GM23338 (cell line): ENCODE measurements around the gene FAM78B.

Experiments used
- CREB1 ChIP-seq: fragments of 250-450 bp; sonication (Bioruptor Pico); IDR thresholded peaks from 2 replicates; pipeline ENCODE4 v1.5.0; 2020; ENCODE audit warnings: low read depth, mild to moderate bottlenecking, moderate library complexity
- CTCF ChIP-seq, 2 experiments: fragments of 200-600 bp in 1 of 2; sonication (generic) in 1 of 2; conservative IDR thresholded peaks; 2 replicates each; pipeline versions ENCODE4 v1.5.1 to v1.6.1; 2016 to 2017; ENCODE audit warnings: antibody characterized with exemption in 2 of 2, low read depth in 2 of 2, mild to moderate bottlenecking in 2 of 2, moderate library complexity in 1 of 2
- EZH2 ChIP-seq: fragments of 200-600 bp; sonication (generic); IDR thresholded peaks from one replicate; pipeline ENCODE4 v1.8.0; 2017; ENCODE audit warnings: antibody characterized with exemption, mild to moderate bottlenecking, low read depth; ENCODE audit not compliant: unreplicated experiment
- EZH2phosphoT487 ChIP-seq: fragments of 200-600 bp; sonication (generic); IDR thresholded peaks from one replicate; pipeline ENCODE4 v1.8.1; 2018; ENCODE audit warnings: antibody characterized with exemption; ENCODE audit not compliant: unreplicated experiment
- JUNB ChIP-seq: IDR thresholded peaks from one replicate; pipeline ENCODE4 v1.6.1; 2016; ENCODE audit warnings: antibody characterized with exemption; ENCODE audit not compliant: unreplicated experiment
- POLR2AphosphoS5 ChIP-seq: IDR thresholded peaks from 2 replicates; pipeline ENCODE4 v1.6.1; 2016; ENCODE audit warnings: antibody characterized with exemption, low read depth
- REST ChIP-seq: IDR thresholded peaks from one replicate; pipeline ENCODE4 v1.6.1; 2018; ENCODE audit warnings: antibody characterized with exemption; ENCODE audit not compliant: unreplicated experiment
- TF ChIP-seq, protein P1 (sequence below): IDR thresholded peaks from 2 replicates; pipeline ENCODE4 v1.6.1; 2016; ENCODE audit warnings: antibody characterized with exemption

DNA sequence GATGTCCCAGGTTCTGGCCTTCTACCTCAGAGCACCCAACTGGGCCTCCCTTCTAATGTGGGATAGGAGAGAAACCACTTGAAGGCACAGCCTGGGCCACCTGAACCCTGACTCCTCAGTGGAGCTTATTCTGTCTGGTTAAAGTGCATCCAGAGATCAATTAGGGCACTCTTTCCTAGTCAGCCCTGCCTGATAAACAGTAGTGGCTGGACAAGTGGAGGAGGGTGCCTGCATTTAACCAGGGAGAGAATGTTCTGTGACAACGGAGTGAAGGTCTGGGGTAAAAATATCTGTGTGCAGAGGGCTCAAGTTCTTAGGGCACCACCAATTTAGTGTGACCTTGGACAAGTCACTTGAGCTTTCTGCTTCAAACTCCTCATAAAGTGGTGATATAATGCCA lies 101.8 kb downstream of the FAM78B start:
- TF ChIP-seq CTCF (conservative IDR thresholded peaks at IDR 0.05; ENCODE audit: low read depth in 2 of 2) (no peak), EZH2phosphoT487 (no peak), EZH2 (no peak), CREB1 (no peak), REST (no peak), POLR2AphosphoS5 (no peak), JUNB (no peak)
- TF ChIP-seq, protein P1, sequence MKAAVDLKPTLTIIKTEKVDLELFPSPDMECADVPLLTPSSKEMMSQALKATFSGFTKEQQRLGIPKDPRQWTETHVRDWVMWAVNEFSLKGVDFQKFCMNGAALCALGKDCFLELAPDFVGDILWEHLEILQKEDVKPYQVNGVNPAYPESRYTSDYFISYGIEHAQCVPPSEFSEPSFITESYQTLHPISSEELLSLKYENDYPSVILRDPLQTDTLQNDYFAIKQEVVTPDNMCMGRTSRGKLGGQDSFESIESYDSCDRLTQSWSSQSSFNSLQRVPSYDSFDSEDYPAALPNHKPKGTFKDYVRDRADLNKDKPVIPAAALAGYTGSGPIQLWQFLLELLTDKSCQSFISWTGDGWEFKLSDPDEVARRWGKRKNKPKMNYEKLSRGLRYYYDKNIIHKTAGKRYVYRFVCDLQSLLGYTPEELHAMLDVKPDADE, result no peak
